HepG2 (cell line): ENCODE measurements around the gene SLC31A2. TPM values are rescaled to one million over a fixed set of nuclear protein-coding genes. Genes with fewer than 3 reads are reported as not detected.

Source experiments
- ATAC-seq: fragments of 200-7000 bp; cut with Tn5 transposase; 3 replicates; pipeline ENCODE4 v1.9.1; 2020; ENCODE audit warnings: mild to moderate bottlenecking, moderate library complexity
- BruUV-seq: library from RNA; stranded (reverse); fragments of 400-500 nt; replicated peaks from 2 replicates; lab custom pipeline; 2021; lab: Mats Ljungman, UMichigan
- CTCF ChIA-PET: fragments of 300-600 bp; formaldehyde crosslinking; extraction: SDS; loops from one replicate; lab custom pipeline; 2021; ENCODE audit warnings: low total read pairs, inconsistent platforms, low intra/inter-chr PET ratio; lab: Yijun Ruan, JAX
- POLR2A ChIA-PET: fragments of 350-600 bp; sonication (Branson Sonifier 250); formaldehyde crosslinking; loops from one replicate; lab custom pipeline; 2020; ENCODE audit warnings: antibody characterized with exemption, inconsistent platforms; lab: Yijun Ruan, JAX
- DNase-seq: peaks from one replicate; pipeline ENCODE4 v3.0.0-alpha.2; 2015; ENCODE audit warnings: low spot score
- FAIRE-seq: peaks from 3 replicates; lab custom pipeline; 2011; peaks lifted over from hg19 to GRCh38; lab: Jason Lieb, UNC
- H2AFZ ChIP-seq: one replicate; pipeline ENCODE4 v1.6.1; 2011; ENCODE audit warnings: low read length, inconsistent platforms
- H3K27ac ChIP-seq: fragments of 300-600 bp; 3 replicates; pipeline ENCODE4 v1.8.0; 2011; ENCODE audit warnings: mixed run types, mild to moderate bottlenecking, mixed read lengths, low read length, inconsistent platforms; ENCODE audit not compliant: insufficient read depth; ENCODE audit errors: extremely low read length
- H3K27me3 ChIP-seq, 2 experiments: fragments of 200-600 bp in 1 of 2; 2 replicates in 1 of 2; 3 replicates in 1 of 2; pipeline versions ENCODE4 v1.6.0 to v1.8.0; 2011; ENCODE audit warnings: low read length in 2 of 2, mild to moderate bottlenecking in 2 of 2, moderate library complexity in 2 of 2, inconsistent platforms in 1 of 2; ENCODE audit not compliant: insufficient read depth in 2 of 2, control insufficient read depth in 1 of 2
- H3K36me3 ChIP-seq, 2 experiments: fragments of 200-600 bp in 1 of 2; replicated peaks in 1 of 2; 2 replicates in 1 of 2; 3 replicates in 1 of 2; pipeline versions ENCODE4 v1.5.1 to v1.8.0; 2011; ENCODE audit warnings: low read length in 2 of 2, inconsistent platforms in 1 of 2; ENCODE audit not compliant: insufficient read depth in 2 of 2, control insufficient read depth in 1 of 2
- H3K4me1 ChIP-seq: 2 replicates; pipeline ENCODE4 v1.5.1; 2012; ENCODE audit warnings: low read length, inconsistent platforms; ENCODE audit not compliant: insufficient read depth
- H3K4me2 ChIP-seq: 2 replicates; pipeline ENCODE4 v1.6.0; 2011; ENCODE audit warnings: low read depth, low read length, inconsistent platforms
- H3K4me3 ChIP-seq, 3 experiments: fragments of 200-600 bp in 1 of 3; sonication (generic), shearing (Covaris generic) in 1 of 3; replicated peaks in 1 of 3; 2 replicates each; pipeline ENCODE4 v1.5.1; 2011 to 2016; ENCODE audit warnings: low read length in 3 of 3, inconsistent platforms in 2 of 3, low read depth in 2 of 3, mild to moderate bottlenecking in 2 of 3, control low read depth in 1 of 3, mixed read lengths in 1 of 3; ENCODE audit not compliant: insufficient read depth in 1 of 3
- H3K79me2 ChIP-seq: one replicate; pipeline ENCODE4 v1.6.1; 2011; ENCODE audit warnings: low read length, inconsistent platforms; ENCODE audit not compliant: insufficient read depth
- H3K9ac ChIP-seq: 2 replicates; pipeline ENCODE4 v1.6.0; 2011; ENCODE audit warnings: mild to moderate bottlenecking, low read depth, low read length, inconsistent platforms; ENCODE audit not compliant: insufficient read depth
- H3K9me3 ChIP-seq: 2 replicates; pipeline ENCODE4 v1.5.1; 2012; ENCODE audit warnings: mild to moderate bottlenecking, low read length
- H4K20me1 ChIP-seq: 2 replicates; pipeline ENCODE4 v1.6.0; 2011; ENCODE audit warnings: inconsistent platforms, mild to moderate bottlenecking, low read length, moderate library complexity; ENCODE audit not compliant: insufficient read depth
- HMGXB3 ChIP-seq: sonication (generic); formaldehyde crosslinking; IDR thresholded peaks from 2 replicates; pipeline ENCODE4 v1.4.0; 2020; ENCODE audit warnings: missing genetic modification reagents, borderline replicate concordance
- NFIC ChIP-seq: IDR thresholded peaks from 2 replicates; pipeline ENCODE4 v1.6.1; 2012; ENCODE audit warnings: mild to moderate bottlenecking, low read length, inconsistent platforms
- RELA ChIP-seq: sonication (generic); formaldehyde crosslinking; IDR thresholded peaks from 2 replicates; pipeline ENCODE4 v1.4.0; 2020; ENCODE audit warnings: missing genetic modification reagents
- ZMAT3 ChIP-seq: sonication (generic); formaldehyde crosslinking; conservative IDR thresholded peaks from 2 replicates; pipeline ENCODE4 v1.7.0; 2021; ENCODE audit warnings: missing genetic modification reagents
- ZNF20 ChIP-seq: sonication (generic); formaldehyde crosslinking; IDR thresholded peaks from 2 replicates; pipeline ENCODE4 v1.4.0; 2020; ENCODE audit warnings: mild to moderate bottlenecking, moderate library complexity, missing genetic modification reagents
- ZNF646 ChIP-seq: sonication (generic); formaldehyde crosslinking; IDR thresholded peaks from 2 replicates; pipeline ENCODE4 v1.9.0; 2021; ENCODE audit warnings: mild to moderate bottlenecking, missing genetic modification reagents
- ZNF713 ChIP-seq: sonication (generic); formaldehyde crosslinking; IDR thresholded peaks from 2 replicates; pipeline ENCODE4 v1.4.0; 2020; ENCODE audit warnings: mild to moderate bottlenecking, missing genetic modification reagents
- WGBS: methylation state at CpG from one replicate; pipeline ENCODE4 v1.1.6; 2017; ENCODE audit warnings: low lambda C conversion rate; 5-methylcytosine and 5-hydroxymethylcytosine counted together
- in situ Hi-C: cut with HindIII; loops from 2 replicates; pipeline ENCODE4 v1.10.0; 2017; ENCODE audit warnings: low pct_unique_long_range_greater_than_20kb; ENCODE audit not compliant: extremely low pct_ligation_motif_present
- intact Hi-C: fragments of 100-400 bp; cut with micrococcal nuclease; formaldehyde crosslinking; loops from one replicate; pipeline ENCODE4 v1.10.0; 2022; ENCODE audit not compliant: unreplicated experiment
- polyA plus RNA-seq, 8 experiments: library from polyadenylated mRNA; depleted of rRNA in 3 of 8; stranded (reverse) in 7 of 8; unstranded in 1 of 8; fragments of >200 nt; fragmentation: Illumina TruSeq in 4 of 8; extraction: Trizol in 4 of 8; gene quantifications; 2 replicates each; pipeline versions ENCODE4 v1.2.1 to v1.2.3, GENCODE V29; 2011 to 2016; ENCODE audit warnings: low read depth in 4 of 8, missing spikeins in 1 of 8, mixed read lengths in 1 of 8; ENCODE audit not compliant: insufficient read depth in 1 of 8
- total RNA-seq, 5 experiments: library from RNA; depleted of rRNA; stranded (reverse); fragments of >200 nt; fragmentation: Illumina TruSeq; extraction: Trizol; gene quantifications; 2 replicates each; pipeline ENCODE4 v1.2.3, GENCODE V29; 2016; ENCODE audit warnings: low read depth in 1 of 5
- TF ChIP-seq, protein P1 (sequence below): sonication (generic); IDR thresholded peaks from 2 replicates; pipeline ENCODE4 v1.6.1; 2016; ENCODE audit warnings: low read depth, borderline replicate concordance

The SLC31A2 gene
- total and polyA plus RNA-seq, 2 of the 13 experiments (the other 11 are each of a cell fraction or from before 2014, with no cell fraction given), result 9.3 to 10.2 TPM

DNA sequence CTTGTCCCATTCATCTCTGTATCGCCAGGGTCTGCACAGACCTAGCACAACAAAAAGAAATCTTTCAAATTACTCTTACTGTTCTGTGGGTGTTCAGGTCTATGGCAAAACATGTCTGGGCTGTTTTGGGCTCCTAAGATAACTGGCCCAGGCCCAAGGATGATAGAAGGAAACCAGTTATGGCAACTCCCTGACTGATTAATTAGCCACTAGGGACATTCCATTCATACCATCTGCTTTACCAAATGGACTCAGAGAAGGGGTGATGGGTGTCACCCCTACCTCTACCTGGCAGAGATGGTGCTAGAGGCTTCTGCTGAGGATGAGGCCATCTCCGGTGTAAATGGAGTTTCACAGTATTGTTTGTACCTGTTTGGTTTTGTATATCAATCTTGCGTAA lies 1.9 kb downstream of the SLC31A2 start (continued):
- TF ChIP-seq ZNF646 (CRISPR knock-in tag) (no peak), ZNF20 (CRISPR knock-in tag) (no peak), NFIC (no peak), ZNF713 (no peak)
- TF ChIP-seq, protein P1, sequence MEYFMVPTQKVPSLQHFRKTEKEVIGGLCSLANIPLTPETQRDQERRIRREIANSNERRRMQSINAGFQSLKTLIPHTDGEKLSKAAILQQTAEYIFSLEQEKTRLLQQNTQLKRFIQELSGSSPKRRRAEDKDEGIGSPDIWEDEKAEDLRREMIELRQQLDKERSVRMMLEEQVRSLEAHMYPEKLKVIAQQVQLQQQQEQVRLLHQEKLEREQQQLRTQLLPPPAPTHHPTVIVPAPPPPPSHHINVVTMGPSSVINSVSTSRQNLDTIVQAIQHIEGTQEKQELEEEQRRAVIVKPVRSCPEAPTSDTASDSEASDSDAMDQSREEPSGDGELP, result no peak

- no TSS peak for BruUV-seq
- no peak for FAIRE-seq
- H2AFZ ChIP-seq, result no peak overlapping the region
- ChIA-PET CTCF (interaction anchor here (1.0 kb wide), 1 partner anchor 12 kb away, joined by 3 read pairs; no protein-coding TSS in a partner anchor), POLR2A (no interaction called here)
- H3K9me3 ChIP-seq, result no peaks in the 10 kb centered on the region
- intact Hi-C loops (loop anchor here (5.0 kb wide), 1 partner anchor 69 kb away; the partner anchor contains the start of genes FKBP15 and SLC31A1), in situ Hi-C loops (no loop called here)
- H3K27ac ChIP-seq, result no peak overlapping the region
- H3K79me2 ChIP-seq, result no peaks in the 10 kb centered on the region
- no peak for ATAC-seq
- H3K9ac ChIP-seq, result no peak overlapping the region
- H3K4me1 ChIP-seq, result peaks cover 55% of the 10 kb centered on the region
- H3K4me2 ChIP-seq, result no peak overlapping the region
- H3K36me3 ChIP-seq, result peaks cover 0 to under 1% of the 10 kb centered on the region in 2 experiments; a peak in 2 of 5 replicates
- H3K27me3 ChIP-seq, result no peaks in the 10 kb centered on the region; a peak in 1 of 5 replicates
- 92% methylated on average over 5 of the region's 6 CpGs for WGBS
- no peak overlapping the region for H3K4me3 ChIP-seq
- no peak for DNase-seq
- H4K20me1 ChIP-seq, result no peaks in the 10 kb centered on the region
- no peak for TF ChIP-seq ZMAT3
- TF ChIP-seq HMGXB3 (CRISPR knock-in tag), result no peak
- TF ChIP-seq RELA (CRISPR knock-in tag), result no peak
Measured at GRCh38 chr9:113153599-113153998, 2.8 kb downstream of the SLC31A2 start.
